Endothelial cell of umbilical vein (primary cell): Measurements from ENCODE around the gene GJA10. TPM values are rescaled to one million over a fixed set of nuclear protein-coding genes. Genes with fewer than 3 reads are reported as not detected.

Source experiments
- BruUV-seq: library from RNA; stranded (reverse); fragments of 400-500 nt; replicated peaks from 2 replicates; lab custom pipeline; 2021; lab: Mats Ljungman, UMichigan
- CTCF ChIA-PET: fragments of 300-600, 350-600 bp; sonication (Branson Sonifier 250); formaldehyde crosslinking; loops from one replicate; lab custom pipeline; 2021; ENCODE audit warnings: antibody characterized with exemption, inconsistent platforms; lab: Charles Lee
- POLR2A ChIA-PET: fragments of 300-600, 350-600 bp; sonication (Branson Sonifier 250); formaldehyde crosslinking; loops from one replicate; lab custom pipeline; 2021; ENCODE audit warnings: antibody characterized with exemption, inconsistent platforms; lab: Charles Lee
- DNase-seq: peaks from one replicate; pipeline ENCODE4 v3.0.0-alpha.2; 2011; ENCODE audit warnings: low read depth, low spot score
- FAIRE-seq: peaks from 2 replicates; lab custom pipeline; 2011; peaks lifted over from hg19 to GRCh38; lab: Jason Lieb, UNC
- H2AFZ ChIP-seq: 2 replicates; pipeline ENCODE4 v1.6.0; 2012; ENCODE audit warnings: low read depth, low read length, control low read depth, inconsistent platforms
- H3K27ac ChIP-seq: 2 replicates; pipeline ENCODE4 v1.5.1; 2011; ENCODE audit warnings: low read depth, mild to moderate bottlenecking, control low read depth, low read length, moderate library complexity; ENCODE audit not compliant: insufficient read depth
- H3K27me3 ChIP-seq, 2 experiments: 2 replicates each; pipeline versions ENCODE4 v1.6.0 to v1.6.1; 2011; ENCODE audit warnings: low read length in 2 of 2, mixed read lengths in 1 of 2; ENCODE audit not compliant: control insufficient read depth in 2 of 2, insufficient read depth in 2 of 2
- H3K36me3 ChIP-seq, 2 experiments: 2 replicates in 1 of 2; 3 replicates in 1 of 2; pipeline ENCODE4 v1.5.1; 2011; ENCODE audit warnings: low read length in 2 of 2, mild to moderate bottlenecking in 1 of 2, moderate library complexity in 1 of 2; ENCODE audit not compliant: control insufficient read depth in 2 of 2, insufficient read depth in 2 of 2; ENCODE audit errors: extremely low read depth in 1 of 2
- H3K4me1 ChIP-seq: 3 replicates; pipeline ENCODE4 v1.5.1; 2011; ENCODE audit warnings: mild to moderate bottlenecking, low read length; ENCODE audit not compliant: control insufficient read depth, insufficient read depth; ENCODE audit errors: extremely low read depth
- H3K4me2 ChIP-seq: 2 replicates; pipeline ENCODE4 v1.6.1; 2011; ENCODE audit warnings: low read length, control low read depth, mixed read lengths; ENCODE audit not compliant: insufficient read depth
- H3K4me3 ChIP-seq, 3 experiments: fragments of 200-600 bp in 1 of 3; sonication (generic), shearing (Covaris generic) in 1 of 3; replicated peaks in 1 of 3; 2 replicates each; pipeline ENCODE4 v1.5.1; 2011 to 2016; ENCODE audit warnings: control low read depth in 3 of 3, low read length in 3 of 3, mild to moderate bottlenecking in 2 of 3, inconsistent platforms in 1 of 3, low read depth in 1 of 3, moderate library complexity in 1 of 3; ENCODE audit not compliant: insufficient read depth in 1 of 3
- H3K79me2 ChIP-seq: 2 replicates; pipeline ENCODE4 v1.6.0; 2012; ENCODE audit warnings: low read length, inconsistent platforms; ENCODE audit not compliant: control insufficient read depth, insufficient read depth
- H3K9ac ChIP-seq: replicated peaks from 2 replicates; pipeline ENCODE3; 2011; ENCODE audit warnings: low read length, control low read depth; ENCODE audit not compliant: insufficient read depth; ENCODE audit errors: extremely low read depth
- H3K9me1 ChIP-seq: replicated peaks from 3 replicates; pipeline ENCODE4 v1.6.0; 2011; ENCODE audit warnings: mild to moderate bottlenecking, low read length; ENCODE audit not compliant: control insufficient read depth, insufficient read depth; ENCODE audit errors: extremely low read depth
- H3K9me3 ChIP-seq: replicated peaks from 2 replicates; pipeline ENCODE4 v1.5.1; 2012; ENCODE audit warnings: low read length, inconsistent platforms; ENCODE audit not compliant: control insufficient read depth, insufficient read depth
- H4K20me1 ChIP-seq: replicated peaks from 2 replicates; pipeline ENCODE3; 2011; ENCODE audit warnings: mild to moderate bottlenecking, low read length; ENCODE audit not compliant: control insufficient read depth, insufficient read depth; ENCODE audit errors: extremely low read depth
- EZH2 ChIP-seq: IDR thresholded peaks from 2 replicates; pipeline ENCODE4 v1.6.1; 2012; ENCODE audit warnings: borderline replicate concordance, low read depth, mild to moderate bottlenecking, moderate library complexity, low read length, inconsistent platforms; ENCODE audit not compliant: severe bottlenecking
- FOS ChIP-seq: IDR thresholded peaks from 2 replicates; pipeline ENCODE4 v1.6.1; 2011; ENCODE audit warnings: mild to moderate bottlenecking, low read length, moderate library complexity, borderline replicate concordance; ENCODE audit not compliant: insufficient read depth
- MYC ChIP-seq: IDR thresholded peaks from one replicate; pipeline ENCODE4 v1.6.1; 2011; ENCODE audit warnings: mild to moderate bottlenecking, low read depth, low read length
- POLR2A ChIP-seq: IDR thresholded peaks from 2 replicates; pipeline ENCODE4 v1.6.1; 2012; ENCODE audit warnings: low read depth, mild to moderate bottlenecking, control low read depth, low read length
- POLR2AphosphoS5 ChIP-seq: IDR thresholded peaks from 2 replicates; pipeline ENCODE4 v1.6.1; 2012; ENCODE audit warnings: low read depth, mild to moderate bottlenecking, control low read depth, low read length, moderate library complexity; ENCODE audit not compliant: insufficient read depth
- dilution Hi-C: fragments of 300-500 bp; cut with MboI; formaldehyde crosslinking; loops from one replicate; pipeline ENCODE4 v1.15.0; 2019; ENCODE audit warnings: low sequenced_read_pairs; ENCODE audit not compliant: extremely low pct_ligation_motif_present
- intact Hi-C: fragments of 100-400 bp; cut with micrococcal nuclease; formaldehyde crosslinking; loops from one replicate; pipeline ENCODE4 v1.10.0; 2022
- polyA plus RNA-seq, 4 experiments: library from polyadenylated mRNA; depleted of rRNA in 3 of 4; stranded (reverse) in 3 of 4; unstranded in 1 of 4; fragments of >200 nt; gene quantifications; 2 replicates each; pipeline versions ENCODE4 v1.2.1 to v1.2.3, GENCODE V29; 2011 to 2012; ENCODE audit warnings: missing spikeins in 1 of 4
- total RNA-seq: library from RNA; stranded (reverse); gene quantifications from 2 replicates; pipeline ENCODE4 v1.2.3, GENCODE V29; 2021
- TF ChIP-seq, protein P1 (sequence below): IDR thresholded peaks from 2 replicates; pipeline ENCODE4 v1.6.1; 2011; ENCODE audit not compliant: insufficient read depth, insufficient read length

The GJA10 gene
- total and polyA plus RNA-seq, 2 donors (not counting 3 experiments of a cell fraction or from before 2014, with no cell fraction given), result not detected

DNA sequence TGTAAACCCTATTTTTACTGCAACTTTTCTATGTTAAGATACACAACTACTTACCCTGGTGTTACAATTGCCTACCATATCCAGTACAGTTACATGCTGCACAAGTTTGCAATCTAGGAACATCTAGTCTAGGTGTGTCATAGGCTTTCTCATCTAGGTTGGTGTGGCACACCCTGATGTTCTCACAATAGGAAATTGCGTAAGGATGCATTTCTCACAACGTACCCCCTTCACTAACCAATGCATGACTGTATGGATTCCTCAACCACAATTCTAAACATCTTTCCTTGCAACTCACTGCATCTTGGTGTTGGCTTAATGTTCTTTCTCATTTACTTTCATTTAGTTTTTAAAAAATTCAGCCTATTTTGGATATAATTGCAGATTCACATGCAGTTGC lies 31.6 kb downstream of the GJA10 start:
- Histone ChIP-seq H2AFZ (no peak overlapping the region), H3K9ac (no peak overlapping the region), H3K79me2 (no peaks in the 10 kb centered on the region), H3K4me2 (no peak overlapping the region), H3K9me1 (no peaks in the 10 kb centered on the region), H3K9me3 (no peaks in the 10 kb centered on the region), H3K36me3 (no peaks in the 10 kb centered on the region), H3K4me1 (peaks cover 14% of the 10 kb centered on the region), H4K20me1 (no peaks in the 10 kb centered on the region), H3K27me3 (no peaks in the 10 kb centered on the region), H3K27ac (no peak overlapping the region), H3K4me3 (no peak overlapping the region)
- ChIA-PET CTCF (no interaction called here), POLR2A (no interaction called here)
- BruUV-seq, result no TSS peak
- FAIRE-seq (peak; percentile 44), DNase-seq (no peak)
- intact Hi-C loops, result no loop called here
- dilution Hi-C loops, result no loop called here
- TF ChIP-seq MYC (no peak), POLR2A (no peak), EZH2 (no peak)

DNA sequence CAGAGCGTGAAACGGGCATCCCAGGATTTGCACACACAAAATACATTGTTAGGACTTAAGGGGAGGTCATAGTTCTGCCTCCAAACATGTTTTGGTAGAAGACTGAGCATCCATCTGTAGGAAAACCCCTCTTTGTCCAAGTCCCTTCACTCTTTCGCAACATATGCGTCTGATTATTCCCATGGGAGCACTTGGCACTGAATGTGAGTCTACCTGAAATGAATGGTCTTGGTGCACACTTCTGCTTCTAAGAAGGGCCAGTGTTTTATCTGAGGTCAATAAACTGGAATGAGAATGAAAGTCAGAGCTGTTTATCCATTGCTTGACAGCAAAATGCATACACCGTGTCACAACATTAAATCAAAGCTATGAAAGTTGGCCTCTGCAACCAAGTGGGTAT lies 33.0 kb downstream of the GJA10 start:
- DNase-seq (no peak), FAIRE-seq (no peak)
- Histone ChIP-seq H4K20me1 (no peaks in the 10 kb centered on the region), H3K9me3 (no peaks in the 10 kb centered on the region), H3K27ac (no peak overlapping the region), H3K9me1 (no peaks in the 10 kb centered on the region), H3K4me2 (no peak overlapping the region), H3K36me3 (no peaks in the 10 kb centered on the region), H3K4me3 (no peak overlapping the region), H2AFZ (no peak overlapping the region), H3K27me3 (no peaks in the 10 kb centered on the region), H3K4me1 (peaks cover 14% of the 10 kb centered on the region), H3K9ac (no peak overlapping the region), H3K79me2 (no peaks in the 10 kb centered on the region)
- ChIA-PET CTCF (interaction anchor here (0.6 to 2.1 kb wide), 4 partner anchors 9 to 566 kb away, joined by 3 to 19 read pairs (median 6); no protein-coding TSS in a partner anchor), POLR2A (no interaction called here)
- dilution Hi-C loops (no loop called here), intact Hi-C loops (no loop called here)
- TF ChIP-seq FOS, result no peak
- no peak for TF ChIP-seq POLR2AphosphoS5
- TF ChIP-seq, protein P1, sequence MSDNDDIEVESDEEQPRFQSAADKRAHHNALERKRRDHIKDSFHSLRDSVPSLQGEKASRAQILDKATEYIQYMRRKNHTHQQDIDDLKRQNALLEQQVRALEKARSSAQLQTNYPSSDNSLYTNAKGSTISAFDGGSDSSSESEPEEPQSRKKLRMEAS, result no peak
- BruUV-seq, result no TSS peak
